K562 (cell line): ENCODE results near the gene KRTAP4-12.

Source experiments
- EP300 ChIP-seq: IDR thresholded peaks from 2 replicates; pipeline ENCODE4 v1.6.1; 2012; ENCODE audit warnings: low read length, improper control_type of control experiment
- EZH2 ChIP-seq: IDR thresholded peaks from 2 replicates; pipeline ENCODE4 v1.6.1; 2012; ENCODE audit warnings: low read depth, mild to moderate bottlenecking, inconsistent platforms, low read length, borderline replicate concordance
- FOS ChIP-seq: IDR thresholded peaks from 3 replicates; pipeline ENCODE4 v1.6.1; 2011; ENCODE audit not compliant: insufficient read length; ENCODE audit errors: extremely low read depth
- HINFP ChIP-seq: fragments of 450-650 bp; conservative IDR thresholded peaks from 2 replicates; pipeline ENCODE4 v1.6.1; 2016; ENCODE audit warnings: missing genetic modification characterization, low read depth, mild to moderate bottlenecking, control low read depth, missing compliant biosample characterization
- JUND ChIP-seq, 2 experiments: IDR thresholded peaks; 2 replicates in 1 of 2; 3 replicates in 1 of 2; pipeline ENCODE4 v1.6.1; 2011; ENCODE audit warnings: borderline replicate concordance in 2 of 2, low read depth in 2 of 2, low read length in 2 of 2, improper control_type of control experiment in 1 of 2, missing biosample characterization in 1 of 2, missing genetic modification characterization in 1 of 2, missing genetic modification reagents in 1 of 2
- SMAD2 ChIP-seq: fragments of 150-350 bp; IDR thresholded peaks from 2 replicates; pipeline ENCODE4 v1.6.1; 2014; ENCODE audit warnings: low read depth, mild to moderate bottlenecking, low read length
- SMC3 ChIP-seq: conservative IDR thresholded peaks from 2 replicates; pipeline ENCODE4 v1.6.1; 2011; ENCODE audit warnings: low read depth, low read length, improper control_type of control experiment; ENCODE audit not compliant: insufficient read depth
- ZNF124 ChIP-seq: sonication (generic); formaldehyde crosslinking; IDR thresholded peaks from 2 replicates; pipeline ENCODE4 v1.8.1; 2022; ENCODE audit warnings: missing genetic modification reagents
- TF ChIP-seq, protein P1 (sequence below), 3 experiments: IDR thresholded peaks in 2 of 3; conservative IDR thresholded peaks in 1 of 3; 2 replicates each; pipeline ENCODE4 v1.5.1; 2011 to 2012; ENCODE audit warnings: low read length in 3 of 3, mild to moderate bottlenecking in 3 of 3, control low read depth in 2 of 3, improper control_type of control experiment in 1 of 3, inconsistent platforms in 1 of 3, low read depth in 1 of 3, mixed read lengths in 1 of 3, moderate library complexity in 1 of 3; ENCODE audit not compliant: insufficient read depth in 2 of 3
- TF ChIP-seq, protein P2 (sequence below): sonication (generic); formaldehyde crosslinking; IDR thresholded peaks from 2 replicates; pipeline ENCODE4 v1.4.0; 2020; ENCODE audit warnings: mild to moderate bottlenecking, missing genetic modification reagents

GRCh38 chr17:41073676-41074075 lies 50.3 kb downstream of the KRTAP4-12 start:
- TF ChIP-seq EZH2, result no peak
- TF ChIP-seq, protein P1, sequence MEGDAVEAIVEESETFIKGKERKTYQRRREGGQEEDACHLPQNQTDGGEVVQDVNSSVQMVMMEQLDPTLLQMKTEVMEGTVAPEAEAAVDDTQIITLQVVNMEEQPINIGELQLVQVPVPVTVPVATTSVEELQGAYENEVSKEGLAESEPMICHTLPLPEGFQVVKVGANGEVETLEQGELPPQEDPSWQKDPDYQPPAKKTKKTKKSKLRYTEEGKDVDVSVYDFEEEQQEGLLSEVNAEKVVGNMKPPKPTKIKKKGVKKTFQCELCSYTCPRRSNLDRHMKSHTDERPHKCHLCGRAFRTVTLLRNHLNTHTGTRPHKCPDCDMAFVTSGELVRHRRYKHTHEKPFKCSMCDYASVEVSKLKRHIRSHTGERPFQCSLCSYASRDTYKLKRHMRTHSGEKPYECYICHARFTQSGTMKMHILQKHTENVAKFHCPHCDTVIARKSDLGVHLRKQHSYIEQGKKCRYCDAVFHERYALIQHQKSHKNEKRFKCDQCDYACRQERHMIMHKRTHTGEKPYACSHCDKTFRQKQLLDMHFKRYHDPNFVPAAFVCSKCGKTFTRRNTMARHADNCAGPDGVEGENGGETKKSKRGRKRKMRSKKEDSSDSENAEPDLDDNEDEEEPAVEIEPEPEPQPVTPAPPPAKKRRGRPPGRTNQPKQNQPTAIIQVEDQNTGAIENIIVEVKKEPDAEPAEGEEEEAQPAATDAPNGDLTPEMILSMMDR (IDR thresholded peaks at IDR 0.05 in 2 of 3, conservative IDR thresholded peaks at IDR 0.05 in 1 of 3; ENCODE audit: insufficient read depth in 2 of 3, low read depth in 1 of 3, low read length in 3 of 3), result no peak
- TF ChIP-seq FOS, result no peak
- TF ChIP-seq SMAD2, result no peak
- no peak for TF ChIP-seq EP300
- no peak for TF ChIP-seq SMC3
- no peak for TF ChIP-seq JUND (IDR thresholded peaks at IDR 0.05; ENCODE audit: borderline replicate concordance, low read depth, low read length)
- TF ChIP-seq JUND (tag; IDR thresholded peaks at IDR 0.05; ENCODE audit: borderline replicate concordance, low read depth, low read length), result no peak
- TF ChIP-seq, protein P2, sequence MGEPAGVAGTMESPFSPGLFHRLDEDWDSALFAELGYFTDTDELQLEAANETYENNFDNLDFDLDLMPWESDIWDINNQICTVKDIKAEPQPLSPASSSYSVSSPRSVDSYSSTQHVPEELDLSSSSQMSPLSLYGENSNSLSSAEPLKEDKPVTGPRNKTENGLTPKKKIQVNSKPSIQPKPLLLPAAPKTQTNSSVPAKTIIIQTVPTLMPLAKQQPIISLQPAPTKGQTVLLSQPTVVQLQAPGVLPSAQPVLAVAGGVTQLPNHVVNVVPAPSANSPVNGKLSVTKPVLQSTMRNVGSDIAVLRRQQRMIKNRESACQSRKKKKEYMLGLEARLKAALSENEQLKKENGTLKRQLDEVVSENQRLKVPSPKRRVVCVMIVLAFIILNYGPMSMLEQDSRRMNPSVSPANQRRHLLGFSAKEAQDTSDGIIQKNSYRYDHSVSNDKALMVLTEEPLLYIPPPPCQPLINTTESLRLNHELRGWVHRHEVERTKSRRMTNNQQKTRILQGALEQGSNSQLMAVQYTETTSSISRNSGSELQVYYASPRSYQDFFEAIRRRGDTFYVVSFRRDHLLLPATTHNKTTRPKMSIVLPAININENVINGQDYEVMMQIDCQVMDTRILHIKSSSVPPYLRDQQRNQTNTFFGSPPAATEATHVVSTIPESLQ, result no peak
- no peak for TF ChIP-seq ZNF124 (CRISPR knock-in tag)
- no peak for TF ChIP-seq HINFP (tag)
